Astrocyte (in vitro differentiated cells and primary cell): Measurements from ENCODE around the gene TGOLN2.

Source experiments
- CTCF ChIP-seq: IDR thresholded peaks from 2 replicates; pipeline ENCODE4 v1.5.1; 2011; ENCODE audit warnings: low read depth, mild to moderate bottlenecking, inconsistent platforms, low read length, moderate library complexity; ENCODE audit not compliant: insufficient read depth
- EZH2 ChIP-seq: IDR thresholded peaks from 2 replicates; pipeline ENCODE4 v1.6.1; 2012; ENCODE audit warnings: mild to moderate bottlenecking, low read length, inconsistent platforms; ENCODE audit not compliant: insufficient read depth

GRCh38 chr2:85283641-85284040, 44.1 kb downstream of the TGOLN2 start:
- TF ChIP-seq CTCF (no peak), EZH2 (no peak)
